NB4 (cell line): Measurements from ENCODE around the gene CPNE9.

Experiments
- CTCF ChIP-seq: IDR thresholded peaks from one replicate; pipeline ENCODE4 v1.5.1; 2012; ENCODE audit warnings: low read depth, low read length
- MAX ChIP-seq: IDR thresholded peaks from 2 replicates; pipeline ENCODE4 v1.6.1; 2011; ENCODE audit warnings: low read depth, low read length
- MYC ChIP-seq: IDR thresholded peaks from 2 replicates; pipeline ENCODE4 v1.6.1; 2011; ENCODE audit warnings: low read depth, low read length
- POLR2A ChIP-seq: IDR thresholded peaks from 2 replicates; pipeline ENCODE4 v1.6.1; 2011; ENCODE audit warnings: mild to moderate bottlenecking; ENCODE audit not compliant: insufficient read length; ENCODE audit errors: extremely low read depth

- TF ChIP-seq CTCF (no peak), MYC (no peak), POLR2A (no peak), MAX (no peak)
These were observed 58.3 kb downstream of the CPNE9 start for GRCh38 chr3:9761919-9762318.
